Activated CD4-positive, CD25-positive, alpha-beta regulatory T cell treated with anti-CD3 and anti-CD28 coated beads, Interleukin-2, amount 50 U/mL, for 24 hours (primary cell): ENCODE measurements around the gene TXNDC5.

Experiments
- ATAC-seq, 2 donors: fragments of 150-1000 bp; cut with Tn5 transposase; one replicate each; pipeline ENCODE4 v1.10.0; 2021; ENCODE audit warnings: mild to moderate bottlenecking in 1 of 2, moderate library complexity in 1 of 2

Gene TXNDC5

GRCh38 chr6:7848229-7848628 lies 62.4 kb downstream of the TXNDC5 start:
- ATAC-seq, result no peak

GRCh38 chr6:7846966-7847818 lies 63.4 kb downstream of the TXNDC5 start:
- no peak for ATAC-seq

GRCh38 chr6:7841781-7842468 lies 68.7 kb downstream of the TXNDC5 start:
- ATAC-seq, result no peak

- ATAC-seq, result no peak
Observed at GRCh38 chr6:7836371-7837026, 74.1 kb downstream of the TXNDC5 start.

- no peak for ATAC-seq
Observed at GRCh38 chr6:7833751-7834070, 76.9 kb downstream of the TXNDC5 start.

GRCh38 chr6:7832904-7833750 lies 77.5 kb downstream of the TXNDC5 start:
- no peak for ATAC-seq
